Retina (tissue), 1 donor: Measurements from ENCODE around the gene DCDC1.

Source experiments
- DNase-seq: peaks from one replicate; pipeline ENCODE4 v3.0.0-alpha.2; 2016

DCDC1 gene

DNA sequence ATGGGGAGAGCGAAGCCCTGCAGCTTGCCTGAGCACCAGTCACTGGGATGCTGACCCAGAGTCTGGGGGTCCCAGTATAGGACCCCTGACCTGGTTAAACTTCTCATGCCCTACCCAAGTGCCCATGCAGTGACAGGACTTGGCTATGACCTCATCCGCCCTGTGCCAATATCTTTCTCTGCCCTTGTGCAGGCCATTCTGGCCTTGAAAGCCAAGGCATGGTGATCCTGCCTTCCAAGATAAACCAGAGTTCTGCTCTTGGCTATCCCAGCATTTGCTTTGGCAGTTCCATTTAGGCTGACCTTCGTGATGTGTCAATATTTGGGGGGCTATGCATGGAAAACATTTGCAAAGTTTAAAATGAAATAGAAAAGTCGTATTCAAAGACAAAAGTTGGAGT lies 542.6 kb downstream of the DCDC1 start:
- DNase-seq: no peak

- DNase-seq: no peak
Observed at GRCh38 chr11:30825723-30826122, 543.8 kb downstream of the DCDC1 start.

DNA sequence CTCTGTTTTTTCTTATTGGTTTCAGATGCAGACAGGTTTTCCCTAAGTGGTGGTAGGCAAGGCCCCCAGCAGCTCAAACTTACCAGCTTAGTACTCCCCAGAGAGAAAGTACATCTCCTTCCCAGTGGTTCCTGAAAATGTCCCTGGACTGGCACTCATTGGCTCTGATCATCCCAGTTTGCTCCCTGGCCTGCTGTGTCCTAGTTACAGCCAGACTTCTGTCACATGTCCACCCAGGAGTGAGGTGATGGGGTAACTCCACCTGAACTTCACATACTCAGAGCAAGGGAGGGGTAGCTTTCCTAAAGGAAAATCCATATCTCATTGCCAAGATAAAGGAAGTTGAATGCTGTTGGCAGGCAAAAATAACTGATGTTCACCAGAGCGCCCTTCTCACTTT lies 546.4 kb downstream of the DCDC1 start:
- no peak for DNase-seq

DNA sequence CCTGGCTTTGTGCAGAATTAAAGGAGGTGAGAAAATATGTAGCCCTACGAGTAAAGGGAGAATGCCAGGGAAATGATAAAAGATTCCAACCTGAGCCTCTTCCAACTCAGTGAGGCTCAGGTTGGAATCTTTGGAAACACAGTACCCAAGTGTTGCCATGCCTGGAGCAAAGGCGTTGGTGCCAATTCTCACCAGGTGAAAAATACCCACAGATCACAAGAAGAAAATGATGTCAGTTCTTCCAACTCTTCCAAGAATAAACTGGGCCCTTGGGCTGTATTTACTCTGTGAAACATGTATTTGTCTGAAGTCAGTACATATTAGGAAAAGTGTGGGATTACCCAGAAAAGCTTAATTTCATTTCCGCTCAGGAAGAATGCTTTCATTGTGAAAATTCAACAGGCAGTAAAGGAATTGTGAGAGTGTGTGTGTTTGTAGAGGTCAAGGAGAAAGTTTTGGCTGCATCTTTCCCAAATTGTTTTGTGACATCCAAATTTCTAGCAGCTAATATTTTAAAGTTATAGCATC lies 548.0 kb downstream of the DCDC1 start:
- no peak for DNase-seq

- no peak for DNase-seq
Observed at GRCh38 chr11:30818721-30819120, 550.8 kb downstream of the DCDC1 start.

GRCh38 chr11:30816959-30817880 lies 552.3 kb downstream of the DCDC1 start:
- no peak for DNase-seq

- DNase-seq: no peak
Observed at GRCh38 chr11:30815619-30816018, 553.9 kb downstream of the DCDC1 start.

DNA sequence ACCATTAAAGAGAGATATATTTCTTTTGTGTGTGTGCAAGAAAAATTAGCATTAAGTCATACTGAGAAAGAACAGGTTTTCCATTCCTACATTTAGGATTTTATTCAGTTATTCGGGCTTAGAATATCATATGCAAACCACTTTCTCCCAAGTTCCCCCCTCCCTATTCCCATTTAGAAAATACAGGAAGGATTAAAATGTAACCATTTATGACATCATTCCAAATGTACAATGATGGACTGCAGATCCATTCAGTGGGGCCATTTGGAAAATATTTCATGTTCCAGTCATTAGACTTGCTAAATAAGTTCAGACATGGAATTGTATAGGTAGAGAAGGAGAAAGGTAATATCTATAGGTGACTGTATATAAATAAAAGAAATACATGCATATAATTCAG lies 554.8 kb downstream of the DCDC1 start:
- no peak for DNase-seq
